ENCODE data around the gene CACNA1G. TPM values are rescaled to one million over a fixed set of nuclear protein-coding genes. Genes with fewer than 3 reads are reported as not detected.

CACNA1G gene
- total RNA-seq, 2 donors from 2014 or later: 3.4 to 6.6 TPM

DNA sequence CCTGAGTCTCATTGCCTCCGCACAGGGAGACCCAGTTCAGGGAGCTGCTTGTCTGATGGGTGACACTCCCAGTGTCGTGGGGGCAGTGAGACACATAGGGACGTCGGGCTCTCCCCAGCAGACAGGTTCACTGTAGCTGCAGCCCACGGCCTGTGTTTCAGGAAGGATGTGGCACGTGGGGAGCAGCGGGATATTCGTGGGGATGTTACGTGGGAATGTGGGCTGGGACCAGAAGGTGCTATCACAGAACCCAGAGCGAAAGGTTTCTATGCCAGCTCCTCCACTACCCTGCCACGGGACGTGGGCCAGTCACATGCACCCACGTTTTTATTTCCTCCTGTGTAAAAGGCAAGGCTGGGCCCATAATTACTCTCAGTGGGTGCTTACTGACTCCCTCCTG is 16.3 kb downstream of the CACNA1G start:
- no peak overlapping the region for H3K27ac ChIP-seq
- H3K27me3 ChIP-seq (replicated peaks; ENCODE audit: insufficient read depth): no peaks in the 10 kb centered on the region
- intact Hi-C loops (cut with DNase I): no loop called here
- H3K36me3 ChIP-seq: no peaks in the 10 kb centered on the region
- no peak for DNase-seq (ENCODE audit: low spot score)
- H3K4me1 ChIP-seq (replicated peaks): no peaks in the 10 kb centered on the region
- 72% methylated on average over 13 of the region's 13 CpGs for WGBS
- no peak overlapping the region for H3K4me3 ChIP-seq
- TF ChIP-seq, protein P1, sequence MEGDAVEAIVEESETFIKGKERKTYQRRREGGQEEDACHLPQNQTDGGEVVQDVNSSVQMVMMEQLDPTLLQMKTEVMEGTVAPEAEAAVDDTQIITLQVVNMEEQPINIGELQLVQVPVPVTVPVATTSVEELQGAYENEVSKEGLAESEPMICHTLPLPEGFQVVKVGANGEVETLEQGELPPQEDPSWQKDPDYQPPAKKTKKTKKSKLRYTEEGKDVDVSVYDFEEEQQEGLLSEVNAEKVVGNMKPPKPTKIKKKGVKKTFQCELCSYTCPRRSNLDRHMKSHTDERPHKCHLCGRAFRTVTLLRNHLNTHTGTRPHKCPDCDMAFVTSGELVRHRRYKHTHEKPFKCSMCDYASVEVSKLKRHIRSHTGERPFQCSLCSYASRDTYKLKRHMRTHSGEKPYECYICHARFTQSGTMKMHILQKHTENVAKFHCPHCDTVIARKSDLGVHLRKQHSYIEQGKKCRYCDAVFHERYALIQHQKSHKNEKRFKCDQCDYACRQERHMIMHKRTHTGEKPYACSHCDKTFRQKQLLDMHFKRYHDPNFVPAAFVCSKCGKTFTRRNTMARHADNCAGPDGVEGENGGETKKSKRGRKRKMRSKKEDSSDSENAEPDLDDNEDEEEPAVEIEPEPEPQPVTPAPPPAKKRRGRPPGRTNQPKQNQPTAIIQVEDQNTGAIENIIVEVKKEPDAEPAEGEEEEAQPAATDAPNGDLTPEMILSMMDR (IDR thresholded peaks at IDR 0.05): no peak
- no peak for TF ChIP-seq POLR2AphosphoS5 (IDR thresholded peaks at IDR 0.05)
- no peak for TF ChIP-seq POLR2A (IDR thresholded peaks at IDR 0.05)
- no peaks in the 10 kb centered on the region for H3K9me3 ChIP-seq

DNA sequence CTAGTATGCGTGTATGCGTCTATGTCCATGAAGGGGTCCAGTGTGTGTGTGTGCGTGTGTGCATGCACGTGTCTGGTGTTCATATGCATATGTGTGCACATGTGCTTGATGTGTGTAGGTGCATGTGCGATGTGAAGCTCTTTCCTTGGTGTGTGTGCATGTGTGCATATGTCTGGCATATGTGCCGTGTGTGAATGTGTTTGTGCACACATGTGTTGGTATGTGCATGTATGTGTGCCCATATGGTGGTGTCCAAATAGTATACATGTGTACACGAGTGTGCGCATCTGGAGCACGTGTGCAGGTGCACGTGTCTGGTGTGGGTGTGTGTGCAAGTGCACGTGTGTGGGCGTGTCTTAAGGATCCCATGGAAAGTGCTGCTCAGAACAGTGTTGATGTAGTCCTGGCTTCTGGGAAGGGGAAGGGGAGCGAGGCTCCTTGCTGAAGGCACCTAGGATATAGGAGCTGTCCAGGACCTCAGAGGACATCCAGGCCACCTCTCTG is 17.0 kb downstream of the CACNA1G start:
- no peak overlapping the region for H3K27ac ChIP-seq
- H3K9me3 ChIP-seq: no peaks in the 10 kb centered on the region
- H3K4me3 ChIP-seq: no peak overlapping the region
- DNase-seq (ENCODE audit: low spot score): no peak
- no peak for TF ChIP-seq POLR2A (IDR thresholded peaks at IDR 0.05)
- TF ChIP-seq, protein P1 (IDR thresholded peaks at IDR 0.05): no peak
- TF ChIP-seq POLR2AphosphoS5 (IDR thresholded peaks at IDR 0.05): no peak
- no peaks in the 10 kb centered on the region for H3K27me3 ChIP-seq (replicated peaks; ENCODE audit: insufficient read depth)
- intact Hi-C loops (cut with DNase I): no loop called here
- no peaks in the 10 kb centered on the region for H3K36me3 ChIP-seq
- WGBS: 91% methylated on average over 13 of the region's 13 CpGs
- no peaks in the 10 kb centered on the region for H3K4me1 ChIP-seq (replicated peaks)

DNA sequence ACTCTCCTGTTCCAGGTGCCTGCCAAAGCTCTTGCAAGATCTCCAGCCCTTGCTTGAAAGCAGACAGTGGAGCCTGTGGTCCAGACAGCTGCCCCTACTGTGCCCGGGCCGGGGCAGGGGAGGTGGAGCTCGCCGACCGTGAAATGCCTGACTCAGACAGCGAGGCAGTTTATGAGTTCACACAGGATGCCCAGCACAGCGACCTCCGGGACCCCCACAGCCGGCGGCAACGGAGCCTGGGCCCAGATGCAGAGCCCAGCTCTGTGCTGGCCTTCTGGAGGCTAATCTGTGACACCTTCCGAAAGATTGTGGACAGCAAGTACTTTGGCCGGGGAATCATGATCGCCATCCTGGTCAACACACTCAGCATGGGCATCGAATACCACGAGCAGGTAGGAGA is 17.7 kb downstream of the CACNA1G start:
- intact Hi-C loops (cut with DNase I): no loop called here
- DNase-seq (ENCODE audit: low spot score): no peak
- Histone ChIP-seq H3K27ac (no peak overlapping the region), H3K9me3 (no peaks in the 10 kb centered on the region), H3K4me3 (no peak overlapping the region), H3K4me1 (replicated peaks) (no peaks in the 10 kb centered on the region), H3K27me3 (replicated peaks; ENCODE audit: insufficient read depth) (no peaks in the 10 kb centered on the region), H3K36me3 (no peaks in the 10 kb centered on the region)
- TF ChIP-seq POLR2AphosphoS5 (IDR thresholded peaks at IDR 0.05): no peak
- TF ChIP-seq, protein P1 (IDR thresholded peaks at IDR 0.05): no peak
- WGBS: 78% methylated on average over 12 of the region's 16 CpGs

DNA sequence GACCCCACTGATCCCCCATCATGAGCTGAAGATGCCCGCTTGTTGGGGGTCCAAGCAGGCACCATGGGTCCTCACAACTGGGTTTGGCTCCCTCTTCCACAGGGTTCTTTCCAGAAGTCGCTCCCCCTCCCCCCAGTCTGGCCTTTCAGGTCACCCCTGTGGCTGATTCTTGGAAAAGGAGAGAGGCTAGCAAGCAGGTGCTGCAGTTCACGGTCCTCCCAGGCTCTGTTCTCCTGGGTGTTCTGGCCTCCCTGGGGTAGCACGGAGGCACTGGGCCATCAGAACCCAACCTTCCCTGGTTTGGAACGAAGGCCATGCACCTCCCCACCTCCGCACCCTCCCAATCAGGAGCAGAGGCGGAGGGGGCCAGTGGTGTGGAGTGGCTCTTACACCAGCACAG is 18.9 kb downstream of the CACNA1G start:
- no peaks in the 10 kb centered on the region for H3K4me1 ChIP-seq (replicated peaks)
- 87% methylated on average over 7 of the region's 7 CpGs for WGBS
- no peak overlapping the region for H3K4me3 ChIP-seq
- no peaks in the 10 kb centered on the region for H3K27me3 ChIP-seq (replicated peaks; ENCODE audit: insufficient read depth)
- H3K36me3 ChIP-seq: no peaks in the 10 kb centered on the region
- no peak for TF ChIP-seq POLR2A (IDR thresholded peaks at IDR 0.05)
- no peak for TF ChIP-seq POLR2AphosphoS5 (IDR thresholded peaks at IDR 0.05)
- TF ChIP-seq, protein P1 (IDR thresholded peaks at IDR 0.05): no peak
- intact Hi-C loops (cut with DNase I): no loop called here
- H3K27ac ChIP-seq: no peak overlapping the region
- no peak for DNase-seq (ENCODE audit: low spot score)
- H3K9me3 ChIP-seq: no peaks in the 10 kb centered on the region

DNA sequence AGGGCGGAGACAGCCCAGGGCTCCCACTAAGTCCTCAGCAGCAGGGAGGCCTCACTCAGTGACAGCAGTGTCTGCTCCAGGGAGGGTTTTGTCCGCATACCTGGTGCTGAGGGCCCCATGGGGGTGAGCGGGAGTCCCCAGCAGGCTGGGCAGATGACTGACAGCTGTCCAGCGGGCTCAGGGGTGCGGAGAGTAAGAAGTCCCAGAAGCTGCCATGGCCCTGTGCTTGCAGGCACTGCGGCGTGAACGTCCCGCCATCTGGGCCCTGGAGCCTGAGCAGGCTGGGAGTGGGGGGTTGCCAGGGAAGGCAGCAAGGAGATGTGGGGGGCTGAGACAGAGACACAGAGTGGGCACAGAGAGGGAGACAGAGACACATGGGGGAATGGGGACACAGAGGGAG is 20.1 kb downstream of the CACNA1G start:
- Histone ChIP-seq H3K27ac (no peak overlapping the region), H3K36me3 (no peaks in the 10 kb centered on the region), H3K4me1 (replicated peaks) (no peaks in the 10 kb centered on the region), H3K27me3 (replicated peaks; ENCODE audit: insufficient read depth) (no peaks in the 10 kb centered on the region), H3K4me3 (no peak overlapping the region), H3K9me3 (no peaks in the 10 kb centered on the region)
- TF ChIP-seq, protein P1 (IDR thresholded peaks at IDR 0.05): no peak
- no peak for TF ChIP-seq POLR2AphosphoS5 (IDR thresholded peaks at IDR 0.05)
- no peak for TF ChIP-seq POLR2A (IDR thresholded peaks at IDR 0.05)
- 94% methylated on average over 9 of the region's 9 CpGs for WGBS
- no peak for DNase-seq (ENCODE audit: low spot score)
- intact Hi-C loops (cut with DNase I): no loop called here

All from prostate gland (tissue), 2 donors.